NCI-H1694 treated with DMSO at 0.1 percent for 48 hours (cell line): ENCODE results near the gene KLHL17.

Experiments used
- DNase-seq: peaks from one replicate; lab custom pipeline; 2025; lab: John Stamatoyannopoulos, UW

The KLHL17 gene

DNA sequence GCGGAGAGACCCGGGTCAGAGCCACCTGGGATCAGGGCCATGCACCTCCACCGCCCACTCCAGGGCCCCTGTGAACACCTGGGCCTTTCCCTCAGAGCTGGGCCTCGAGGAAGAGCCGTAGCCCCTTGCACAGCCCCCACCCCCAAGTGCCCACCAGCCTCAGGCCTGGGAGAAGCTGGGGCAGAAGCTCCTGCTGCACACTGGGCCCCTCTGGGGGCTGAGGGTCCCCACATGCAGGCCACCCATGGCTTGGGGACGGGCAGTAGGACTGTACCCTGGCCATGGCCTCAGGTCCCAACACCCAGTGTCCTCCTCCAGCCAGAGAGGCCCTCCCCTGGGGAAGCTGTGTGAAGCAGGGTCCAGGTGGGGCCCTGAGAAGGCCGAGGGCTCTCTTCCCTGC, 7.8 kb upstream of the KLHL17 start:
- DNase-seq = no peak

DNA sequence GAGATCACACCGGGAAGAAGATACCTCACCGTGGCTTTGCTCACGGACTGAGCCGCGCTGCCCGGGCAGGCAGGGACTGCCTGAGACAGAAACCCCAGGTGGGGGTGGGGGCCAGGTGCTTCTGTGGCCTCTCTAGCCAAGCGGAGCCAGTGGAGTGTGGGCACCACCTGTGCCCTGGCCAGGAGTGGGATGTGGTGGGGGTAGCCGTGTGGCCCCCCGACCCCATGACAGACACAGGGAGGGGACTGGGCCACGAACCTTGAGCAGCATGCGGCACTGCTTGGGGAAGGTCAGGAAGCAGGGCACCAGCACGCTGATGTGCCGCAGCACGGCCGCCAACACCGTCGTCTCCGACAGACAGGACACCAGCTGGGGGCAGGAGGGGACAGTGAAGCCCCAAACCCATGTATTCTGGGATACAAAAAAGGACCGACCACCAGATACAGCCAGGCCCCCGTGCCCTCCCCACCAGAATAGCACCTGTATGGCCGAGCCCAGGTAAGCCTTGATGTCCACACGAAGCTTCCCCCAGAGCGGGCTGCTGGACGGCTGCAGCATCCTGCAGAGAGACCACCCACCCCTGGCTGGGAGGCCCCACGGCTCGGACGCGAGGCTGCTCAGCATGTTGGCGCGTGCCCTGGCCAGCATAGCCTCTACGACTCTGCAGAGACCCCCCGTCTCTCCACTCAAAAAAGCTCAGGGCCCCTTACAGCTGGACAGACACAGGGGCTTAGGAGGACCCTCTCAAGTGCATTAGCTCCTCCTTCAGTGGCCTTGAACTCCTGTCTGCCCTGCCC, 6.7 kb upstream of the KLHL17 start:
- no peak for DNase-seq

DNA sequence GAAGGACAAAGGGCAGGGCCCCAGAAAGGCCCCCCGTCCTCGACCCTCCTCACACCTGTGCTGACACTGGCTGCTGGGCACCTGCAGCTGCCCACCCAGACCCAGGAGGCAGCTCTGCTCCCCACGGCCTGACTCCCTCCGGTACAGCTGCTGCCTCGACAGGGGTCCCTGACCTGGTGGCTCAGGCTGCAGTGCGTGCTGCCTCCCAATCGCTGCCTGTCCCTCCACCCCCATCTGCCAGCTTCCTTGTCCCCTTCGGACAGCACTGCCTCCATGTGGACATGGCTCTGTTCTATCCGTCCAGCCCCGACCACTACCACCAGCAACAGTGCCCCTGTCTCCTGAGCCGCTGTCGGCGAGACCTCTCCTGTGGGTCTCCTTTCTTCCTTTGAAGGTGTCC, 5.5 kb upstream of the KLHL17 start:
- DNase-seq = no peak

DNA sequence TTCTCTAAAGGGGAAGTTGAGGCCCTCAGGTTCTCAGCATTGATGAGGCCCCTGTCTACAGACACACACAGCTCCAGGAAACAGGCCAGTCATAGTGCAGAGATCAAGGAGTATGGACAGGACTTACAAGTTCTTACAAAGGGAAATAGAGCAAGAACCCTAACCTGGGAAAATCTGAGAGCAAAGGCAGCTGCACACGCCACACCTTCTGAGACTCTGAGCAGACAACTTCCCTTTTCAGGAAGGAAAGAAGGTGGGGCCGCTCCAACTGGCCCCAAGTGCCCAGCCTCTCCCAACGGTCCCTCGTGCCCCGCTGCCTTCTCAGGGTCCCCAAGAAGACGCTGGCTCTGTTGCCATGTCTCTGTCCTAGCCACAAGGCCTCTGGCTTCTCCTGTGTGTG, 4.9 kb upstream of the KLHL17 start:
- DNase-seq = no peak

DNA sequence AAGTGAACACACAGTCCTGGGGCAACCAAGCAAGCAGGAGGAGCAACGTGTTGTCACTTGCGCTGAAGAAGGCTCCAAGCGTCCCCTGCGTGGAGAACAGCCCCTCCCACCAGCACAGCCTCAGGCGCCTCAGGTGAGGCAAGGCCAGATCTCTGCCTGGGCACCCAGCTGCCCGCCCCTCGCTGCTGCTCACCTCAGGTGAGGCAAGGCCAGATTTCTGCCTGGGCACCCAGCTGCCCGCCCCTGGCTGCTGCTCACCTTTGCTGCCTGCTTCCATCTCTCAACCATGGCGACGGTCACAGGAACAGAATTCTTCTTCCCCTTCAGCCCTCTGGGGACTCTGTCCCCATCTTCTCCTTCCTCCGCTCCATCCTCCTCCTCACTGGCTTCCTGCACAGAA, 3.7 kb upstream of the KLHL17 start:
- DNase-seq = no peak

DNA sequence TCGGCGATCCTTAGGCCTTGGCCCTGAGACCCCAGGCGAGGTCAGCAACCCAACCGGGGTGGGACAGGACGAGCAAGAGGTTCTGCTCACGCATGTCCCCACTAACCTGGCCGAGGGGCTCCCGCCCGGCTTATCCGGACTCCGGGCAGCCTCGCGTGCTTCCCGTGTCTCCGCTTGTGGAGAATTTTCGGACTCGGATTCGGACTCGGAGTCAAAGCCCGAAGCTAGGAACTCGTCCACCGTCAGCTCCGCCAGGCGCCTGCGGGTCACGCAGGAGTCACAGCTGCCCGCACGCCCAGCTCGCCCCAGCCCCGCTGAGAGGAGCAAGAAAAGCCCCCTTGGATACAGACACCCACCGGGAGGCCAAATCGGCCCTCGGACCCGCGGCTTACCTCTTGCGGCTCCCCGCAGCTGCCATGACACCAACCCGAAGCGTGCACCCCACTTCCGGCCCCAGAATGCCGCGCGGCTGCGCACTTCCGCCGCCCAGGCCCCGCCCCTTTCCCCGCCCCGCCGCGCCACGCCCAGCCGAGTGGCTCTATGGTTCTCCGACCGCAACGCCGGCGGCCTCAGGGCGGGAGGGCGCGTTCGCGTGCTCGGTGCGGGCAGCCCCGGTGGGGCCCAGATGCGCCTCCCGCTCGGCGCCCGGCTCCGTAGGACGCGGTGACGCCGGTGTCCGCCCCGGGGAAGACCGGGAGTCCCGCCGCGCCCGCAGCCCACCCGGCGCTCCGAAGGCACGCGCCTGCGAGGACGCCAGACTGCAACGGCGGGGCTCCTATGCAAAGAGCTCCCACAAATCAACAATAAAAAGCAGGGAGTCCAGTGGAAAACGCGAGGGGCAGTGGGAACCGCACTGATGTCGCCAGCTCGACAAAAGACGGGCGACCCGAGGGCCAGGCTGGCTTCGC, 1.3 kb upstream of the KLHL17 start, which contains the start of gene NOC2L:
Gene NOC2L (minus strand): TSS at position 434 of the 908 bp plus-strand sequence. CDS start 16 bp downstream, at position 418.
- peak; percentile 61 for DNase-seq

DNA sequence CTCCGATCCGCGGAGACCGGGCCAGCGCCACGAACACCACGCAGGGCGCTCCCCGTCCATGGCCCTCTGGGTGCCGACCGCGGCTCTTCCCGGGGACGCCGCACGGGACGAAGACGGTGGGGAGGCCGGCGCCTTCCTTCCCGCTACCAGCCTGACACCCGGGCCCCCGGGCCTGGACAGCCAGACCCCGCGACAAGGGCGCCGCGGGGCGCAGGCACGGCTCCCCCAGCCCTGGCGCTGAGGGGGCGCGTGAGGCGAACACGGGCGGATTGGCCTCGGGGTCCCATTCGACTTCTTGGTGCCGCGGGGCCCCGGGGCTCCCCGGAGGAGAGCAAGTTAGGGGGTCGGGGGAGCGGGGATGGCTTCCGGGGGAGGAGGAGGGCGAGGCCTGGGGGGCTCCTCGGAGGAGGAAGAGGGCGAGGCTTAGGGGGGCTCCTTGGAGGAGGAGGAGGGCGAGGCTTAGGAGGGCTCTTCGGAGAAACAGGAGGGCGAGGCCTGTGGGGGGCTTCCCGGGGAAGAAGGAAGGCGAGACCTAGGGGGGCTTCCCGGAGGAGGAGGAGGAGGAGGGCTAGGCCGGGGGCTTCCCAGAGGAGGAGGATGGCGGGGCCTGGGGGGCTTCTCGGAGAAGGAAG, 537 bp upstream of the KLHL17 start:
- DNase-seq = no peak

DNA sequence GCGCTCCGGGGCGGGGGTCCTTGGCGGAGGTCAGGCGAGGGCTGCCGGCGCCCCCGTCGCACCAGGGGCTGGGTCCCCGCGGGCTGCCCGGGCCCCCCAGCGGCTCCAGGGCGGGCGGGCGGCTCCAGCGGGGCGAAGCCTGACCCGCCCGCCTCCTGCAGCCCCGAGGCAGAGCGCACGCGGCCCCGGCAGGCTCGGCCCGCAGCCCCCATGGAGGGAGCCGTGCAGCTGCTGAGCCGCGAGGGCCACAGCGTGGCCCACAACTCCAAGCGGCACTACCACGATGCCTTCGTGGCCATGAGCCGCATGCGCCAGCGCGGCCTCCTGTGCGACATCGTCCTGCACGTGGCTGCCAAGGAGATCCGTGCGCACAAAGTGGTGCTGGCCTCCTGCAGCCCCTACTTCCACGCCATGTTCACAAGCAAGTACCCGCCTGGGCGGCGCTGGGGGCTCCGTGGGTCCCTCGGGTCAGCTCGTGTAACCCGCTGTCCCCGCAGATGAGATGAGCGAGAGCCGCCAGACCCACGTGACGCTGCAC, 817 bp downstream of the KLHL17 start:
- no peak for DNase-seq

DNA sequence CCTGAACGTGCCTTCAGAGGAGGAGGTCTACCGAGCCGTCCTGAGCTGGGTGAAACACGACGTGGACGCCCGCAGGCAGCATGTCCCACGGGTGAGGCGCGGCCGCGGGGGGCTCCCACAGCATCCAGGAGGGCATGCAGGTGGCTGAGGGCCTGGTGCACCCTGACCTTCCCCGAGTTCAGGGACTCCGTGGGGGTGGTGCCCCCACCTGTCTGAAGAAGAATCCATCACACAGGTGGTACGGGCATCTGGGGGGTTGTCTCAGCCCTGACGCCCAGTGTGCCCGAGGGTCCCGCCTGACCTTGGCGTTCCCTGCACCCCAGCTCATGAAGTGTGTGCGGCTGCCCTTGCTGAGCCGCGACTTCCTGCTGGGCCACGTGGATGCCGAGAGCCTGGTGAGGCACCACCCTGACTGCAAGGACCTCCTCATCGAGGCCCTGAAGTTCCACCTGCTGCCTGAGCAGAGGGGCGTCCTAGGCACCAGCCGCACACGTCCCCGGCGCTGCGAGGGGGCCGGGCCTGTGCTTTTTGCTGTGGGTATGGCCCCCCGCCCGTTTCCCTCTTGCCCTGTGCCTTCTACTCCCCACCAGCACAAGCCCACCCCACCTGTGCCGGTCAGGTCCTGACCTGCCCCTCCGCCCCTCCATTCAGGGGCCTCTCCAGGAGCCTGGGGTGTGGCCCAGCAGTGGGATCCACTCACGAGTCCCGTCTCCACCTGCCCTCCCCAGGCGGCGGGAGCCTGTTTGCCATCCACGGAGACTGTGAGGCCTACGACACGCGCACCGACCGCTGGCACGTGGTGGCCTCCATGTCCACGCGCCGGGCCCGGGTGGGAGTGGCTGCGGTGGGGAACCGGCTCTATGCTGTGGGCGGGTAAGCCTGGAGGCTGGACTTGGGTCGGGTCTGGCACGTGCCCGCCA, 2.3 kb downstream of the KLHL17 start:
- DNase-seq = no peak

DNA sequence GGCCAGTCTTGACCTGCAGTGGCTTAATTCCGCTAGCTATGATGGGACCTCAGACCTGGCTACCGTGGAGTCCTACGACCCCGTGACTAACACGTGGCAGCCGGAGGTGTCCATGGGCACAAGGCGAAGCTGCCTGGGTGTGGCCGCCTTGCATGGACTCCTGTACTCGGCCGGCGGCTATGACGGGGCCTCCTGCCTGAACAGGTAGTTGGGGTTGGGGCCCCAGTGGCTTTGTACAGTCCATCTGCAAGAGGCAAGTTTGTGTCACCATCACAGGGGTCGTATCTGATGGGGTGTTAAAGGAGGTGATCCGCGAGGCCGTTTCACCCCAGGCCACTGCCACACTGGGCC, 2.9 kb downstream of the KLHL17 start:
- no peak for DNase-seq

DNA sequence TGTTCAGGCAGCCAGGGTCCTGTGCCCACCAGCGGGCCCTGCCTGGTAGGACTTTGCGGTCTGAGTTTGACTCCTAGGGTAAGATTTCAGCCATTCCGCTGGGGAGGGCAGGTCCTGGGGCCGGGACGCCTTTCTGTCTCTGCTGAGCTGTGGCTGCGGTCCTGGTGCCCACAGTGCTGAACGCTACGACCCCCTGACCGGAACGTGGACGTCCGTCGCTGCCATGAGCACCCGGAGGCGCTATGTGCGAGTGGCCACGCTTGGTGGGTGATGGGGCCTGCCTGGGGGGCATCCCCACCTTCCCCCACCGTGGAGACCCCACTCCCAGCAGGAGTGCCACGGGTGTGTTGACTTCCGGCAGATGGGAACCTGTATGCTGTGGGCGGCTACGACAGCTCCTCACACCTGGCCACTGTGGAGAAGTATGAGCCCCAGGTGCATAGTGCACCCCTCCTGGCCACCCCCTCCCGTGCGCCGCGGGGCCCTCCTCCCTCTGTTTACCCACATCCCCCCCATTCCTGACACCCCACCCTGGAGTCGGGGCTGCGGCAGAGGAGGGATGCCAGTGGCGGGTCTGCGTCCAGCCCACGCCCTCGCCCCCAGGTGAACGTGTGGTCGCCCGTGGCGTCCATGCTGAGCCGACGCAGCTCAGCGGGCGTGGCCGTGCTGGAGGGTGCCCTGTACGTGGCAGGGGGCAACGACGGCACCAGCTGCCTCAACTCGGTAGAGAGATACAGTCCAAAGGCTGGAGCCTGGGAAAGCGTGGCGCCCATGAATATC, 3.6 kb downstream of the KLHL17 start:
- DNase-seq = no peak

DNA sequence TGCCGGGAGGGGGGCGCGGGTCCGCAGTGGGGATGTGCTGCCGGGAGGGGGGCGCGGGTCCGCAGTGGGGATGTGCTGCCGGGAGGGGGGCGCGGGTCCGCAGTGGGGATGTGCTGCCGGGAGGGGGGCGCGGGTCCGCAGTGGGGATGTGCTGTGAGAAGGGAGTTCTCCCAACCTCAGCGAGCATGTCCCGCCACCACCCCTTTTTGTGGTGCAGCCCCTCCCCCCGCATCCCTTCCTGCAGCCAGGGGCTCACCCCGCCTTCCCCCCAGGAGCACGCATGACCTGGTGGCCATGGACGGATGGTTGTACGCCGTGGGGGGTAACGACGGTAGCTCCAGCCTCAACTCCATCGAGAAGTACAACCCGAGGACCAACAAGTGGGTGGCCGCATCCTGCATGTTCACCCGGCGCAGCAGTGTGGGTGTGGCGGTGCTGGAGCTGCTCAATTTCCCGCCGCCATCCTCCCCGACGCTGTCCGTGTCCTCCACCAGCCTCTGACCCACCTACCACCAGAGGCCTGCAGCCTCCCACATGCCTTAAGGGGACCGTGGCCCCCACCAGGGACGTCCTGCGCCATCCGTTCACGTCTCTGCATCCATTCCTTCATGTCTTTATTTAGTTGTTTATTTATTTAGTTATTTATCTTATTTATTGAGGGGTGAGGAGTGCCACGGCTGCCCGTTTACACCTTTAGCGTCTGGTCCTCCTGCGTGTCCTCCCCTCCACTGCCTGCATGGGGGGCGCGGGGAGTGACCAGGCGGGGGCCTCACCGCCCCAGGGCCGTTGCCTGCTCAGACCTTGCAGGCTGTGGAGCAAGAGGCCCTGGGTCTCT, 4.5 kb downstream of the KLHL17 start:
- DNase-seq = no peak

DNA sequence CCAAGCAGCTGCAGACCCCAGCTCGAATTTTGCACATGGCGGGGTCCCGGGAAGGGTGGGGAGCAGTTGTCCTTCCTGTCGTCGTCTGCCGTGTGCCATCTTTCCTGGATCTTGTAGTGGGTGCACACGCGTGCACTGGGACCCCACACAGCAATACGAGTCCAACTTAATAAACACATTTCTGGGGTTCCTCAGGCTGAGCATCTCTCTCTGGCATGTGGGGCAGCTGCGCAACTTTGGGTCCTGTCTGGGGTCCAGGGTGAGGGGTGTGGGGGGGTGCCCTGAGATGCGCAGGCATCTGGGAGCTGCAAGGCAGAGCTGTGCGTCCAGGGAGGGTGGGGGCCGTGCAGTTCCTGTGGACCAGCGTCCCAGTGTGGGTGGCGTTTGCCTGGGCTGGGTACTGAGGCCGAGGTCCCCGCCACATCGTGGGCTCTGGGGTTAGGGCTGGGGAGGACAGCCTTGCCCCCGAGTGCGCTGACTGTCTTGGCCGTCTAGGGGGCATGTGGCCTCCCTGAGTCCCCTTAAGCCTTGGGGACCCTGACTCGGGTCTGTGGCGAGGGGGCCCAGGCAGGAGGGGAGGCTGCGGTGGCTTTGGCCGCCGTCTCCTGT, 5.2 kb downstream of the KLHL17 start:
- no peak for DNase-seq

DNA sequence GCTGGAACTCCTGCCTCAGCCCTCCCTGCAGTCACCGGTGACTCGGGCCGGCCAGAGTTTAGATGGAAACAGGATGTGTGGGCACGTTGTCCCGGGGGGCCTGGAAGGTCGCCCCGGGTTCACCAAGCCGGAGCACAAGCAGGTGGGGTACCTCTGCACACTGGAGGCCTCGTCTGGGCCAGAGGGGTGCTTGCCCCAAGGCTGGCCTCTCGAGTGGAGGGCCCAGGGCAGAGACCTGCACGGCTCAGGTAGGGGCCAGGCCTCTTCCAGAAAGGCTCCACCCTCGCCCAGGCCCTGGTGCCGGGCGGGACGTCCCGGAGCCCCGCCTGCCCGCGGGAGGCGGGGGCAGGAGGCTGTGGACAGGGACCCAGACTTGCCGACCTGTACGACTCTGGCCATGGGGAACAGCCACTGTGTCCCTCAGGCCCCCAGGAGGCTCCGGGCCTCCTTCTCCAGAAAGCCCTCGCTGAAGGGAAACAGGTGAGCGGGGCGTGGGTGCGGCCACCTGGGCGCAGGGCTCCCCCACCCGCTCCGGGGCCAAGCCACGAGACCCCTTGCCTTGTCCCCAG, 5.8 kb downstream of the KLHL17 start, which contains the start of gene PLEKHN1:
Gene PLEKHN1 (plus strand): TSS at position 348 of the 569 bp plus-strand sequence. CDS start 50 bp downstream, at position 398.
- no peak for DNase-seq

DNA sequence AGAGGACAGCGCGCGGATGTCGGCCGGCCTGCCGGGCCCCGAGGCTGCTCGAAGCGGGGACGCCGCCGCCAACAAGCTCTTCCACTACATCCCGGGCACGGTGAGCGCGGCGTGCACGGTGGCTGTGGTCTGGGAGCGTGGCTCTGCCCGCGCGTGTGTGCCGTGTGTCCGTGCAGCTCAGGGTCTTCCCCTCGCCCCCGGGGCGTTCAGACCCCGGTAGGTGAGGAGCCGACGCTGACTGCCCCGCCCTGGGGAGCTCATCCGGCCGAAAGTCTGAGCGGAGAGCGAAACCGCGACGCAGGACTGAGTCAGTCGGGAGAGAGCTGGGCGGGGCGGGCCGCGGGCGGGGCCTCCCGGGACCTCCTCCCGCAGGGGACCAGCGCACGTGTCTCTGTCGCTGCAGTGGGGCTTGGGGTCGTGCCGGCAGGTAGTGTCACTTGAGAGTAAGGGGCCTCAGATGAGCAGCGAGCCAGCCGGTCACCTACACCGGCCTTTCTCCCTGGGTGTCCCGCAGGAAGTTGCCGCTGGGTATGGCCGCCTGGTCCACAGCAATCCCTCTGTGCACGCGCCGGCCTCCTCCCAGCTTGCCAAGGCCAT, 6.4 kb downstream of the KLHL17 start:
- no peak for DNase-seq

DNA sequence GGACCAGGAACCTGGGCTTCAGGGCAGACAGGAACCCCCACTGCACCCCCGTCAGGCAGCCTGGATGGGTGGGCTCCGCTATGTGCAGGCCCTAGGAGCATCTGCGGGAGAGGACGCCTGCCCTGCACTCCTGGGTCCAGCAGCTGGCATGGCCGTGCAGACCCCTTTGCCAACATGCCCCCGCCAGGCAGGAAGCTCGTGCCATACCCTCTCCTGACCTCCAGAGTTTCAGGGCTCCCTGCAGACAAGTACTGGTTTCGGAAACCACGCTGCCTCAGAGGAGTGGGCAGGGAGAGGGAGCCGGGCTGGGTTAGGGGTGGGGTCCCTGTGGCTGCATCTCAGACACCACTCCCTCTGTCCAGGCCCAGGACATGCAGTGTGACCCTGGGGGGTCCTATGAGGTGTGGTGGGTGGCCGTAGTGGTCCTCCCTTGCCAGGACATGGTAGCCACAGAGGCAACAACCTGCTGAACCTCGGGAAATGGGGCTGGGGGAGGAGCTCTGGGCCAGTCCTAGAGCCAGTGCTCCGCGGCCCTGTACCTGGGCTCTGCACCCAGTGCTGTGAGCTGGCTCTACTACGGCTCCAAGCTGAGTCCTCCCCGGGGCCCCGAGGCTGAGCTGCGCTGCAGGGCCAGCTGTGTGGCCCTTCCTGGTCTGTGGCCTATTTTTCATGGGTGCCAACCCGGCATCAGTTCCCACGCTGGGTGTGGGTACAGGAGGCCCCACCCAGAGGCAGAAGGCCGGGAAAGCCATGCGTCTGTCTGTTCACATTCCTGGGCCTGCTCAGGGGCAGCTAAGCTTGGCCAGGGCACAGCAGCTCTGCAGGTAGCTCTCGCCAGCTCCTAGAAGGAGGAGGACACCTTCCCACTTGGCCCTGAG, 7.3 kb downstream of the KLHL17 start:
- DNase-seq = no peak

DNA sequence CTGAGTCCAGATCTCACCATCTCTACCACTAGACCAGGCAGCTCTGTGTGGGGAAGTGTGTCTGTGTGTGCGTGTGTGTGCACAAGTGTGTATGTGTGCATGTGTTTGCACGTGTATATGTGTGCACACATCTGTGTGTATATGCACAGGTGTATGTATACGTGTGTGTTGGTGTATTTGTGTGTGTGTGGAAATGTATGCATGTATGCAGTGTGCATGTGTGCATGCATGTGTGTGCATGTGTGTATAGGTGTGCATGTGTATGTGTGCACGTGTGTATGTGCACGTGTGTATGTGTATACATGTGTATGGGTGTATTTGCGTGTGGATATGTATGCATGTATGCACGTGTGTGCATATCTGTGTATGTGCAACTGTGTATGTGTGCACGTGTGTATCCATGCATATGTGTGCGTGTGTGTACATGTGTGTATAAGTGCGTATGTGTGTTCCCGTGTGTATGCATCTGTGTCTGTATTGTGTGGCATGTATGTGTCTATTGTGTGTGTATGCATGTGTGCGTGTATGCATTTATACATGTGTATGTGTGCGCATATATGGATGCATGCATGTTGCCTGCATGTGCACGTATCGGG, 9.0 kb downstream of the KLHL17 start:
- DNase-seq = no peak
